ENCODE results near the gene POLR2E. TPM values are rescaled to one million over a fixed set of nuclear protein-coding genes. Genes with fewer than 3 reads are reported as not detected.
A peak's percentile ranks its signal among the peaks of the same experiment; 100 is the strongest.

The POLR2E gene
- total RNA-seq, 1 experiment from 2014 or later, result 261 TPM

DNA sequence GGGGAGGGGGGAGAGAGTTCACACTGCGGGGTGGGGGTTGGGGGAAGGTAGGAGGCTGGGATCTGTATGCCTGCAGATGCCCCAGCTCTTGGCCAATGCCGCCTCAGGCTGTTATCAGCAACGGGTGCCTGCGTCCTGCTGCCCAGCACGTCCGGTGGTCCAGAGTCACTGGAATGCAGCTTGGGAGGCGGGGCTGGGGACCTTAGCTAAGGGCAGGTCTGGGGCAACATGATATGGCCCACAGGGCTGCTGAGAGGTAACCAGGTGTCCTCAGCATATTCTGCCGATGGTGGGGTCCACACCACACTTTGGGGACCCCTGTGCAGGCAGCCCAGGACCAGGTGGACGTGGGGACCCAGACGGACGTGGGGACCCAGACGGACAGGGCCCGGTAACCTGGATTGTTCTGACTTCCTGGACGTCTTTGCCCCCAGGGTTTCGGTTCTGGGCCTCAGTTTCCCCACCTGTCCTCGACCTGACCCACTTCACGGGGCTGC, 28.9 kb downstream of the POLR2E start:
- no peak overlapping the region for H2BK15ac ChIP-seq (ENCODE audit: low read depth, low read length)
- peaks cover 0 to 2% (median 0%) of the 10 kb centered on the region in 3 experiments; a peak in 1 of 7 replicates for H3K36me3 Mint-ChIP-seq (ENCODE audit: insufficient read depth in 1 of 3, low read depth in 3 of 3)
- H3K27ac Mint-ChIP-seq, result no peak overlapping the region
- peaks cover 22% of the 10 kb centered on the region for H3K23me2 ChIP-seq (ENCODE audit: insufficient read length, low read depth, low read length, poor library complexity, severe bottlenecking)
- no peaks in the 10 kb centered on the region for H3K79me2 ChIP-seq (ENCODE audit: insufficient read depth, low read length)
- H3K9ac ChIP-seq (ENCODE audit: extremely low read depth, insufficient read length, low read length), result no peak overlapping the region
- no CpG with 5 or more reads among the region's 17 CpGs for WGBS (ENCODE audit: extremely low coverage, insufficient read length, low lambda C conversion rate)
- no peak overlapping the region for H3K14ac ChIP-seq (ENCODE audit: insufficient read depth, low read length)
- H3K27ac ChIP-seq (ENCODE audit: insufficient read length, low read depth, low read length), result no peak overlapping the region
- no peak overlapping the region for H4K91ac ChIP-seq (ENCODE audit: insufficient read length, low read depth, low read length)
- no peak overlapping the region for H3K4ac ChIP-seq (ENCODE audit: low read depth, low read length)
- H3K23ac ChIP-seq (ENCODE audit: insufficient read length, low read depth, low read length), result no peak overlapping the region
- H3K79me1 ChIP-seq (ENCODE audit: insufficient read depth, low read depth, low read length, poor library complexity, severe bottlenecking), result no peaks in the 10 kb centered on the region
- H3K4me1 ChIP-seq (ENCODE audit: insufficient read depth, low read length), result peaks cover 5% of the 10 kb centered on the region; the same call in 1 of the 2 replicates
- no peak overlapping the region for H2AFZ ChIP-seq (ENCODE audit: low read length)
- H3K9me3 ChIP-seq (ENCODE audit: control insufficient read depth, low read depth, low read length), result no peaks in the 10 kb centered on the region
- no peaks in the 10 kb centered on the region for H4K20me1 ChIP-seq (ENCODE audit: control insufficient read depth, insufficient read depth, insufficient read length)
- no peaks in the 10 kb centered on the region; the same call in 1 of the 2 replicates for H3K27me3 ChIP-seq (ENCODE audit: insufficient read depth, low read length)
- DNase-seq, result peak; percentile 76
- no peak overlapping the region for H3K18ac ChIP-seq (ENCODE audit: insufficient read length, low read depth, low read length)
- H3K56ac ChIP-seq (ENCODE audit: insufficient read length, low read depth, low read length), result no peak overlapping the region
- no peak overlapping the region for H4K8ac ChIP-seq (replicated peaks; ENCODE audit: insufficient read length, low read depth, low read length)
- no peak overlapping the region for H3T11ph ChIP-seq (ENCODE audit: low read length)
- H3K4me2 ChIP-seq (ENCODE audit: insufficient read depth, insufficient read length, low read length), result peak overlapping the region; percentile 32
- H2BK5ac ChIP-seq (ENCODE audit: insufficient read length, low read length), result no peak overlapping the region
- peaks cover 11 to 35% of the 10 kb centered on the region in 2 experiments for H3K4me1 Mint-ChIP-seq
- H3K4me3 Mint-ChIP-seq, result peak overlapping the region; percentile 39 to 73
- H2BK20ac ChIP-seq (ENCODE audit: low read depth, low read length, poor library complexity, severe bottlenecking), result no peak overlapping the region
- TF ChIP-seq, protein P1, sequence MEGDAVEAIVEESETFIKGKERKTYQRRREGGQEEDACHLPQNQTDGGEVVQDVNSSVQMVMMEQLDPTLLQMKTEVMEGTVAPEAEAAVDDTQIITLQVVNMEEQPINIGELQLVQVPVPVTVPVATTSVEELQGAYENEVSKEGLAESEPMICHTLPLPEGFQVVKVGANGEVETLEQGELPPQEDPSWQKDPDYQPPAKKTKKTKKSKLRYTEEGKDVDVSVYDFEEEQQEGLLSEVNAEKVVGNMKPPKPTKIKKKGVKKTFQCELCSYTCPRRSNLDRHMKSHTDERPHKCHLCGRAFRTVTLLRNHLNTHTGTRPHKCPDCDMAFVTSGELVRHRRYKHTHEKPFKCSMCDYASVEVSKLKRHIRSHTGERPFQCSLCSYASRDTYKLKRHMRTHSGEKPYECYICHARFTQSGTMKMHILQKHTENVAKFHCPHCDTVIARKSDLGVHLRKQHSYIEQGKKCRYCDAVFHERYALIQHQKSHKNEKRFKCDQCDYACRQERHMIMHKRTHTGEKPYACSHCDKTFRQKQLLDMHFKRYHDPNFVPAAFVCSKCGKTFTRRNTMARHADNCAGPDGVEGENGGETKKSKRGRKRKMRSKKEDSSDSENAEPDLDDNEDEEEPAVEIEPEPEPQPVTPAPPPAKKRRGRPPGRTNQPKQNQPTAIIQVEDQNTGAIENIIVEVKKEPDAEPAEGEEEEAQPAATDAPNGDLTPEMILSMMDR (conservative IDR thresholded peaks at IDR 0.05), result no peak
- peaks cover 40% of the 10 kb centered on the region for H3K27me3 Mint-ChIP-seq (ENCODE audit: low read depth)
- no peaks in the 10 kb centered on the region for H3K9me3 Mint-ChIP-seq
- H2BK120ac ChIP-seq (ENCODE audit: low read depth, low read length, poor library complexity, severe bottlenecking), result no peak overlapping the region
- no peak overlapping the region for H2AK5ac ChIP-seq (ENCODE audit: insufficient read length, low read length)
- no peak overlapping the region for H2BK12ac ChIP-seq (ENCODE audit: insufficient read length, low read depth, low read length)
- H4K5ac ChIP-seq (ENCODE audit: insufficient read length, low read depth, low read length), result no peak overlapping the region
